GM18861 (cell line): ENCODE results near the gene CENATAC.
"Not testable (repeated sequence)": the region's sequence is repeated elsewhere in the genome, so short reads cannot be mapped to it uniquely, and the experiment has no call there.

Source experiments
- ATAC-seq: cut with Tn5 transposase; IDR thresholded peaks from one replicate; pipeline ENCODE4 v1.9.1; 2021; ENCODE audit not compliant: unreplicated experiment

Gene CENATAC

GRCh38 chr11:118991486-118992038 is 6.4 kb upstream of the CENATAC start:
- ATAC-seq, result not testable (repeated sequence)

GRCh38 chr11:118996926-118997626 is 862 bp upstream of the CENATAC start:
- ATAC-seq, result no peak

- ATAC-seq, result no peak
Measured at GRCh38 chr11:118998388-118998717, 415 bp downstream of the CENATAC start.

- ATAC-seq, result no peak
Measured at GRCh38 chr11:118998822-118999221, 884 bp downstream of the CENATAC start.

GRCh38 chr11:119000906-119001305 is 3.0 kb downstream of the CENATAC start:
- ATAC-seq, result no peak

- ATAC-seq, result no peak
Measured at GRCh38 chr11:119006656-119007055, 8.7 kb downstream of the CENATAC start.

GRCh38 chr11:119011476-119012053 is 13.6 kb downstream of the CENATAC start:
- no peak for ATAC-seq

- ATAC-seq, result no peak
Measured at GRCh38 chr11:119012629-119013170, 14.8 kb downstream of the CENATAC start.

GRCh38 chr11:119014209-119014924 is 16.4 kb downstream of the CENATAC start:
- ATAC-seq, result no peak

GRCh38 chr11:119015054-119015611 is 17.2 kb downstream of the CENATAC start:
- no peak for ATAC-seq

- ATAC-seq, result no peak
Measured at GRCh38 chr11:119016216-119017009, 18.5 kb downstream of the CENATAC start.

GRCh38 chr11:119017377-119017776 is 19.4 kb downstream of the CENATAC start:
- ATAC-seq, result not testable (repeated sequence)

- ATAC-seq, result peak; percentile 84
Measured at GRCh38 chr11:119018074-119018938, 20.4 kb downstream of the CENATAC start, which contains the start of the genes RPS25 and TRAPPC4. RPS25 (minus strand) TSS chr11:119018343; CDS start chr11:119018284, 59 bp downstream. TRAPPC4 (plus strand) TSS chr11:119018766; CDS start chr11:119018796, 30 bp downstream.

GRCh38 chr11:119019996-119020395 is 22.1 kb downstream of the CENATAC start:
- no peak for ATAC-seq

- ATAC-seq, result no peak
Measured at GRCh38 chr11:119021631-119022030, 23.7 kb downstream of the CENATAC start.

- no peak for ATAC-seq
Measured at GRCh38 chr11:119023741-119024140, 25.8 kb downstream of the CENATAC start.

GRCh38 chr11:119024430-119025098 is 26.6 kb downstream of the CENATAC start:
- no peak for ATAC-seq

GRCh38 chr11:119025099-119025473 is 27.1 kb downstream of the CENATAC start:
- ATAC-seq, result no peak

- no peak for ATAC-seq
Measured at GRCh38 chr11:119025541-119025940, 27.6 kb downstream of the CENATAC start.
